Measurements from ENCODE around the gene MYO1D.
A peak's percentile ranks its signal among the peaks of the same experiment; 100 is the strongest.

The MYO1D gene

DNA sequence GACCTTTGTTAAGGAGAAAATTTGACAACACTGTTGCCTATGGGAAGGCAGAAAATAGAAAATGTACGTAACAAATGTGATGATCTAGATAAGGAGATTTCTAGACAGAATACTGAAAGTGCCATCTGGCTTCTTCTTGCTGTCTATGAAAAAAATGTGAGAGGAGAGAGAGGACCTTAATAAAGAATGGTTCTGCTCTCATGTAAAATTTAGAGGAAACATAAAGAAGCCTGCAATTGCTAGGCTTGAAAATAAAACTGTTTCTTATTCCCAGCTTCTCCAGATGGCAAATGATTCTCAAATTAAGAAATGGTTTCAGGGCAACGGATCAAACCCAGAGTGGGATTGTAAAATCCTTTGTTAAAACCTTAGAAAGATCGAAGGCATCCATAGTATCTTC is 261.6 kb downstream of the MYO1D start:
- DNase-seq, result no peak

DNA sequence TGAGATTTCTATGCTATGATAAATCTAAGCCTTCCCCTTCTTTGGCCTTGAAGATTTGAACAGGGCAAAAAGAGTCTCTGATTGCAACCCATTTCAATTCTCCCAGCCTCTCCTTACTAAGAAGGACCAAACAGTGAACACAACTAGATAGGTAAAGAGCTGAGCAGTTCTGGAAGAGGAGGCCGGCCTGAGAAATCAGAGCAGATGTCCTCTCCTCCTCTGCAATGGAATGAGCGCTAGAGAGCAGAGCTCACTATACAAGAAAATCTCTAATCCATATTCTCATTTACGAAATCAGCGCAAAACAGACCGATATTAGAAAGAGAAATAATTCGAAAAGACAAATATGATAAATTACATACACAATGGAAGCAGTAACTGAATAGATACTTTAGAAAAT is 266.0 kb downstream of the MYO1D start:
- no peak for DNase-seq

DNA sequence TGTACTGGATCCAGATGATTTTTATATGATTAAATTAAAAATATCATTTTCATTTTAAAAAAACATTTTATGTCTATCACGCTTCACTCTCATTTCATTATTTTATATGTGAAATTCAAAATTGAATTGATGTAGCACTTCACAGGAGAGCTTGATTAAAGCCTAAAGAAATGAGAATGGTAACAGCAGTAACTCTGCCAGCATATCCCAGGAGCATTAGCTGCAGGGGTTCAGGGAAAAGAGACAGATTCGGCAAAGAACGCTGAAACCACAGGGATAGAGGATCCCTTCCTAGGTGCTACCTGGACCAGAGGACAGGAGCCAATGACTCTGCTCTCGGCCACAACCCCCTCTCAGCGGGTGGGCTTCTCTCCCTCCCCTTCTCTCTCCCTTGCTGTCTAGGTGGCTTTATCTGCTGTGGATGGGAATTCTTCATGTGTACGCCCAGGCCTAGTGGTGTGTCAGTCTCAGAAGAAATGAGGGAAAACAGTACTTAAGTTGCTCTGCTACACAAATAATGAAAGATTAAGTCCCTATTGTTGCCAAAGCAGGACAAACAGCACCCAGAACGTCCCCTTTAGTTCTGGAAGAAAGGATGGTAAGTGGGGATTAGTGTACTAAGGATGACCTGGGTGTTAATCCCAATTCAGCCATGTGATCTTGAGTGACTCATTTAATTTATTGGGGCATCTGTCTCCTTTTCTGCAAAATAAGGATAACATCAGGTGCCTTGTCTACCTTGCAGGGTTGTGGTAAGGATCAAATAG is 266.9 kb downstream of the MYO1D start:
- no peak for DNase-seq

DNA sequence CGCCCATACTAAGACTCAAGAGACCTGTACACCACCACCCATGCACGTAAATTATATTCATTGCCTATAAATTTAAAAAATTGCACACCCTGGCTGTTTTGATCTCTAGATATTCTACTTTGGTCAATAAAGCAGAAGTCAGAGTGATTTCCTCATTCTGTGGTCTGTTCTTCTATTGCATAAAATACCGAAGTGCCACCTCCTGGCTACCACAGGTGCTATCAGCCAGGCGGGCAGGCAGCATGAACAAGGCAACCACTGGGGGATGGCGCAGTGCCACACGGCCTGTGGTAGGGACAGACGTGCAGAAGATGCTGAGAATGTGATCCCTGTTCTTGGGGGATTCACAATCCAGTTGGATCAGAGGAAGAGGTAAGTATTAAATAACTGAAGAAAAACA is 267.8 kb downstream of the MYO1D start:
- no peak for DNase-seq

DNA sequence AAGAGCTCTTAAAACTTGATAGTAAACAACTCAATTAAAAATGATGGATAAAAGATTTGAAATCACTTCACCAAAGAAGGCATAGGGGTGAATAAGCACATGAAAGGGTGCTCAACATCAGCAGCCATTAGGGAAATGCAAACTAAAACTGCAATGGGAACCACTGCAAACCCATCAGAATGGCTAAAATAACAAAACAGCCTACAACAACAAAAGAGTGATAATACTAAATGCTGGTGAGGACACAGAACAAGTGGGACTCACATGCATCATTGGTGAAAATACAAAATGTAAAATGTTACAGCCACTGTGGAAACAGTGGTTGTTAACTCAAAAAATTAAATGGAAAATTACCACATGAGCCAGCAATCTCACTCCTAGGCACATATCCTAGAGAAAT is 268.7 kb downstream of the MYO1D start:
- no peak for DNase-seq

DNA sequence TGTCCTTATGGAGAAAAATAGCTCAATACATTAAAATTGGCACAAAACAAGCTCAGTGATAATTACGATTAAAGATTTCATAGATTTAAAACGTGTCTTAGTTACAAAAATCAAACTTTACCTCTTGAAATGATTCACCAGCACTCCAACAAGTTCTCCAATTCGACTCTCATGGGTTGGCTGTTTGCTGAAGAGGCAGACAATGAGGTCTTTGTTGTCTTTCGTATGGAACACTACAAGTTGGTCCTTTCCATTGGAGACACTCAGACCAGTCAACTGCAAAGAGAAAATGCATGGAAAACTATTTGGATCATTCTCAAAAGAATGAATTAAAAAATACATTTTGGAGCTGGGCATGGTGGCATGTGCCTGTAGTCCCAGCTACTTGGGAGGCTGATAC is 272.0 kb downstream of the MYO1D start:
- no peak for DNase-seq

DNA sequence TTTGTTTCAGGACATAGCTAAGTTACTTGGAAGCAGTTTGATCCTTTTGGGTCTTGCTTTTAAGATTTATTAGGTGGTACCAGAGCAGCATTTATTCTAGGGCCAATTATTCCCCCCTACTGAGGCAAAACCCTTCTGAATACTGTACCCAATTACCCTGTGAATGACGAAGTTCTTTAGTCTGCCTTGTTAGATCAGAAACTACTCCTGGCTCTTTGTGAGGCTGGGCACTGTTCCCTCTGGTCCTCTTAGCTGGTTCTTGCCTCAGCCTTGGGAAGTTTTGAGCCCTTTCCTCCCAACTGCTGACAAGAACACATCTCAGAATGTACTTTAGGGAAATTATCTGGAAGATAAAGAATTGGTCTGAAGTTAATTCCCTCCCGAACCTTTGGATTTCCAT is 274.5 kb downstream of the MYO1D start:
- DNase-seq, result no peak

DNA sequence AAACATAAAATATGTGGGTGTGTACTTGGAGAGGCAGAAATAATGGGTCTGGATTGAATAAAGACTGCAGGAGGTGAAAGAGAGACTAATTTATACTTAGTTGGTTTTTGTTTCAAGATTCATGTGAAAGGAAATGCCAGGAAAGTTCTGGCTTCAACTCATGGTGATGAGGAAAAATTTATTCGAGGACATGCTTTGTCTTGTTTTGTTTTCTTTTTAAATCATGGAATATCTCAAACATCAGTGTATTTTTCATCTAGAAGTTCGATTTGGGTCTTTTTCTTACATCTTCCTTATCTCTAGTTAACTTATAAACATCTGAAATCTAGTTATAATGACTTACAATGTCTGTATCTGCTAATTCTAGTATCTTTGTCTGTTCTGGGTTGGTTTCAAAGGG is 275.1 kb downstream of the MYO1D start:
- no peak for DNase-seq

DNA sequence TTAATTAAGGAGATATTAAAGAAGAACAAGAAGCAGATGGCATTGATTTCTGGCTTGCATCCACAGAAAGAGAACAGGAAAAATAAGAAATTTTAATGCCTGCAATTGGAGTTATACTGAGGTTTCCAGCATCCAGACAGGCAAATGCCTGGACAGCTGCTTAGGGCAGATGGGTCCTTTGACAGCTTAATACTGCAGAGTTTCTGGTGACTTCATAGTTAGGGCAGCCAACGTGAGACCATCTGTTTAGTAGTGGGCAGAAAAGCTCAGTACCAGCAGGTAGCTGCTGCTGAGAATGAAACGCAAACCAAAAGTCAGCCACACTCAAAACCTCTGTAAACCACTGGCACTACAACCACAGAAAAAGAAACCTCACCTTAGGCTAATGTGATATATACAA is 280.3 kb downstream of the MYO1D start:
- DNase-seq, result peak; percentile 31

DNA sequence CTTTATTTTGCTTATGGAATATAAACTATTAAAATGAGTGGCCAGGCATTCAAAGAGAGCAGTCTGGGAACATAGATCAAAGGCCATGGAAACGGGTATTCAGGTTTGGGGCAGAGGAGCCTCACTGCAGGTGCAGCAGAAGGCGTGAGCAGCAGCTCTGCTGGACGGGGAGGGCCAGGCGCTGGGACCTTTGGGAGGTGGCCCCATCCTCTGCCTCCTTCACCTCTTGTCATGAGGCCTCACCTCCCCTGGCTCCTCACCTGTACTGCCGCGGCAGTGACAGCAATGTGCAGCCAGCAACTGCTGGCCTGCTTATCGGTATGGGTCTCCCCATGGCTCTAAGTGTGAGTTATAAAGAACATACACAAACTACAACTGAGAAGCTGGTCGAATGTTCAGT is 280.7 kb downstream of the MYO1D start:
- DNase-seq, result no peak

DNA sequence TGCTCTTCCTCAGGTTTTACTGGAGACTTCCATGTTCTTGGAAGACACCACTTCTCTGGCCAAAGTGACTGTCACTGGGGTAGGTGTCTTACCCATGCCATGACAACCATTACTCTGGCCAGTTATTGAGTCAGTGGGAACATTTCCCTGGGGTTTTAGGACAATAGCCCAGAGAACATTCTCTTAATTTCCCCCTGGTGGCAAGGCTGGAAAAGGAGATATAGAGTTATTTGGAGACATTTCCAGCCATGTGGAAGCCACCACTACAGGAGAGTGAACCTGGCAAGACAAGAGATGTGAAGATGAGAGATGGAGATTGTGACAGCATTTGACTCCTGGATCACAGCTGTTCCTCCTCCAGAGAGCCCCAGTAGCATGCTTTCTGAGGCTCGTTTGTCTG is 283.9 kb downstream of the MYO1D start:
- DNase-seq, result no peak

DNA sequence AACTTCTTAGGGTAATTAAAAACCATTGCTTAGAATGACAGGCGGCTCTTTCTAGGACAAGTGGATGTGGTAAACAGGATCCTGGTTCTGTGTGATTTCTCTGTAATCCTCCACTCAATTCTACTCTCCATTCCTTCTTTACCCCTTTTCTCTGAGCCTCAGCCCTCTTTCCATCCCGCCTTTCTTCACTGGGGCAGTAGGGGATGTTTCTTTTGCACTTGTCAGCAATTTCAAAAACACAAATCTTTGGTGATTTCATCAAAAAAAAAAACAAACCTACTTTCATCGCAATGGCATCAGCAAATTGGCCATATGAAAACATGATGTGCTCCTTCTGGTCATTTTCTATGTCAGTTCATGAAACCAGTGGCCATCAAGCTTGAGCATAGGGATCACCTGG is 285.5 kb downstream of the MYO1D start:
- DNase-seq, result no peak

DNA sequence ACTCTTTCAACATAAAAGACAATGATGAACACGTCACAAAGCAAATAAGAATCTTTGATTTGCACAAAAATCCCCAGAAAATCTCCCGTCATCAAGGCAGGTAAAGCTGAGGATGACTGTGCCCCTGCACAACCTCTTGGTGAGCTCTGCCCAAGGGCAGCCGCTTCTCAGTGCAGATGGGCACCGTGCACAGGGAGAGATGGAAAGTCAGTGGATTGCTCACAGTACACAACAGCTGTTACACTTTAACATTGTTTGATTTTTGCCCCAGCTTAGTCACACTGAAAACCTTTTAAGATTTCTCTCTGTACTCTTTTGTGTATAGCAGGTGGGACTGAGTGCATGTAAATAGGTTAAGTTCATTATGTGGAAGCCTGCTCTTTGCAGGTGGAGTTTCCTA is 285.9 kb downstream of the MYO1D start:
- no peak for DNase-seq

DNA sequence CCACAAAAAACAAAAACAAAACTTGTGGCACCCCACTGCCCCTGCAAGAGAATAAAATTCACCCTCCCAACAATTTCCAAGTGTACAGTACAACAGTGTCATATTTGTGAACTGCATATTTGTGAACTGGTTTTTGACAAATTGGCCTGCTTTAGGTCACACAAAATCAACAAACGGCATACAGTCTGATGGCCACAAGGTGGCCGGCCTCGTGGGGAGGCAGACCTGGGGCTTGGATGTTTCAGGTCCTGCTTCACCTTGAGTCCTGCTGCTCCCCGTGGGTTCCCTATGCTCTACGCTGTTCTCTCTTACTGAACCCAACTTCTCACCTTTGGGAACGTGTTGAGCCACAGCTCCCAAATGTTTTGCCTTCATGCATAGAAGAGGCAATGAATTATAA is 287.9 kb downstream of the MYO1D start:
- DNase-seq, result no peak

DNA sequence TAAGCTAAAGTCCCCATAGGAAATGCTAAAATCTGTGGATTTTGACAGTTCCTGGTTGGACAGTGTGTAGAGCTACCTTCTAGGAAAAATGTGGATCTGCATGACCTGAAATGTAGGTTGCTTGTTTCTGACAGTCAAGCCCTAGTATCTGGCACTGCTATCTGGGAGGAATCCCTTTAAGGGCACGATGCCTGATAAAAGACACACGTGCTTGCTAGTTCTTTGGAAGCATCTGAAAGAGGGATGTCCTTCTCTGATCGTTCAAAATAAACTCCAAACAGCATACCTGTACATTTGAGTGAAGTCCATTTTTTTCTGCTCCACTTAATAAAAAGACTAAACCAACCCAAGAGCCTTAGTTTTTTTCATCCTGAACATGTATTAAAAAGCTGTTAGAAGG is 288.8 kb downstream of the MYO1D start:
- DNase-seq, result no peak

DNA sequence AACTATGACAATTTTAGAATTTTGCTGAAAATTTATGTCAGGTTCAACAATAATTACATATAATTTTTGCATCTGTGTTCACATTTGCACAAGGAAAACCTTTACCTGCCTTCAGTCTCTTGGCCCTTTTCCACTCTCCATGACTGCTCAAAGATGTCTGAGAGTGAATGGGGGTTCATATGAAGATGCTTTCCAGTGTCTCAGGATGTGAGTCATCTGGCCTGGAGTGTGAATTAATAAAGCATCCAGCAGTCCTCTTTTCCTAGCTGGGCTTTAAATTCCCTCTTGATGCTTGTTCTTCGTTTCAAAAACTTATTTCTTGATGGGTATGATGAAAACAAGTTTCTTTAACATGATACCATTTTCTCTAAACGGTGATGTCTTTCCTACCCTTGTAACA is 290.3 kb downstream of the MYO1D start:
- no peak for DNase-seq

DNA sequence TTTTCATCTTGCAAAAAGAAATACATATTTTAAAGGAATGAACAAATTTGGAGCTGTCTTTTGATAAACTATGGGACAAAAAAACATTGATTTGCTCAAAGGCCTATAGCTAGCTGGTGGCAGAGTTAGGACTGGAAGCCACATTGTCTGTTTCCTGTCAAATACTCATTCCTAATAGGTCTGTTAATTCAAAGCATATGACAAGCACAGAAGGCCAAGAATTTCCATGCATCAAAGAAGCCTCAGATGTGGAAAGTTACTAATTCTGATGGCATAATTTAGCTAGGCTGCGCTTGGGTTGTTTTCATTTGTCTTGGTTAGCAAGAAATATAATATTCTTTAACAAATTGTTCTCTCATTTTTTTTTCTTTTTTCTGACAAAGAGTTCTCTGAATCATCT is 292.1 kb downstream of the MYO1D start:
- no peak for DNase-seq

DNA sequence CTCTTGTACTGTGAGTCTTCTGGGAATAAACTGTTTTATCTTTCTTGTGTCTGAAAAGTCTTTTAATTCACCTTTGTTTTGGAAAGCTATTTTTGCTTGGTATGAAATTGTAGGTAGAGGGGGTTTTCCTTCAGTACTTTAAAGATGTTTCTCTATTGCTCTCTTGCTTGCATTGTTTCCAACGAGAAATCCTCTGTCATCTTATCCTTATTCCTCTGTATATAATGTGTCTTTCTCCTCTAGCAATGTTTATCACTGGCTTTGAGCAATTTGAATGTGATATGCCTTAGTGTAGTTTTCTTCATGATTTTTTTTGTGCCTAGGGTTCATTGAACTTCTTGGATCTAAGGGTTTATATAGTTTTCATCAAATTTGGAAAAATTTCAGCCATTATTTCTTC is 293.9 kb downstream of the MYO1D start:
- no peak for DNase-seq

DNA sequence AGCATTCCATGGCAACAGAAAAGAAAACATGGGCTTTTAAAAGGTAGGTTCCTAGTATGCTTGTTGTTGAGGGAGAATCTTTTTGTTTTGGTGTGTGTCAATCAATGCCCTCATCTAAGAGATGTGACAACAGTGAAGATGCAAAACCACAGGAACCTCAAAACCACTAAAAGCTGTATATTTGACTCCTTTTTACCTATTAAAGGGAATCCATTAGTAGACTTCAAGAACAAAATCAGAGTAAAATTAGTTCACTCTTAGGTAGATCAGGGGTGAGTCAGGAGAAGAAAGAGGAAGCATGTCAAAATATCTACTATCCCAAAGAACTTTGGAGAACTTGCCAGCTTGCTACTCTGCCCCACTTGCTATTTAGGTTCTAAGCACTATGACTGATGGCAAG is 301.1 kb downstream of the MYO1D start:
- DNase-seq, result no peak

DNA sequence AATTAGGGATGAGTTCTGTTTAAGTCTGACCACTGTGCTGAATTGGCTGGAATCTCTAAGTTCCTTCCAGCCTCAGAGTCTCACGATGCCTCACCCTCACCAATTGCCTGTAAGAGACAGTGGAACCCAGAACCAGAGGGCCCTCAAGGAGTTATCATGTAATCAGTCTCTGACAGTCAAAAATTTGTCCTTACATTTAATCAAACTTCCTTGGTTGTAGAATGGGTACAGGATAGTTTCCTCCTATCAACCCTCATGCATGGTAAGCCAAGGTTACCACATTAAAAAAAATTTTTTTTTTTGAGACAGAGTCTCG is 306.9 kb downstream of the MYO1D start:
- DNase-seq, result no peak

DNA sequence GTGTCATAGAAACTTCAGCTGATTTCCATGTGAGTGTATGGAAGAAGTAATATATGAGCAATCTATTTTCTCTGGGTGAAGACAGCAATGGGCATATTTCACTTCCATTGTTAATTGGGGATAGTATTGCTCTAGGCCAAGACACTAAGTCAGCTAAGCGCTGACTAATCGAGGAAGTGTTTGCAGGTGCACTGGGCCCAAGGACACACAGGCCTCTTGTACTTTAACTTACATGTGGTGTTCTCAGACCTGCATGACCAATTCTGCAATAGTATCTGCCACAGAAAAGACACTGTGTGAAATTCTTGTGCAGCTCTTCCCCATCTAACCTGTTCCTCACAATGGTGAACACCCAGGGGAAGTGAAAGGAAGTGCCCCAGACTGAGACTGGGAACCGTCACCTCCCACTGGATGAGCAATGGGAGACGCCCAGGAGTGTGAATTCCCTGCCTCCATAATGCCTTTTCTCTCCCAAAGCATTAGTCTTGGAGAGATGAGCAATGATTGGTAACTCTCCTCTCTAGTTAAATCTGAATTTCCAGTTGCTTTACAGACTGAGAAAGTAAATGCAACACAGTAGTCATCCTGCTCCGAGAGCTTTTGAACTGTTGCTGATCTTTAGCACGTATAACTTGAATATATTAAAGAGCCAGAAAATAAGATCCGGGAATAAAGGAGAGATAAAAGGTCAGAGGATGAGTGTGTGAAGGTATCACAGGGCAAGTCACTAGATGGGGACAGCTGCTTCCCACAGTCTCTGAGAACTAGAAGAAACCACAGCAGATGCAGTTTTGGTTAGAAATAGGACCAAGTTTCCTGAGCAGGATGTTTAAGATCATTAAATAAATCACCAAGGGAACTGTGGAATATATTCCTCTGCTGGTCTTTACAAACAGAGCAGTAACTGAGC is 307.5 kb downstream of the MYO1D start:
- no peak for DNase-seq

DNA sequence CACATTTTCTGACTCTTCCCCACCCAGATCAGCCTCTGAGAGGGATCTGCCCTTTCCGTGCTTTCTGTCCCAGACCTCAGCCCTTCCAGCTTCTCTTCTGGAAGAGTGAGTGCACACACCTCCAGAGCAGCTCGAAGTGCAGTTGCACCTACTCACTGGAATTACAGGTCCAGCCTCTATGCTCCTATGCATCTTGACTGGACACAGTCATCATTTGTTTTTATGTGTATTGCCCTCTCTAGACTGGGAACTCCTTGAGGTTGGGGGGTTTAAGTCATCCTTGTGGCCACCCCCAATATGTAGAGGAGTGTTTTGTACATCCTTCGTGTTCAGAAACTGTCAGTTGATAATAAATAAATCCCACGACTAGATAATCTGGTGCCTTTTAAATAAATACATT is 308.2 kb downstream of the MYO1D start:
- no peak for DNase-seq

DNA sequence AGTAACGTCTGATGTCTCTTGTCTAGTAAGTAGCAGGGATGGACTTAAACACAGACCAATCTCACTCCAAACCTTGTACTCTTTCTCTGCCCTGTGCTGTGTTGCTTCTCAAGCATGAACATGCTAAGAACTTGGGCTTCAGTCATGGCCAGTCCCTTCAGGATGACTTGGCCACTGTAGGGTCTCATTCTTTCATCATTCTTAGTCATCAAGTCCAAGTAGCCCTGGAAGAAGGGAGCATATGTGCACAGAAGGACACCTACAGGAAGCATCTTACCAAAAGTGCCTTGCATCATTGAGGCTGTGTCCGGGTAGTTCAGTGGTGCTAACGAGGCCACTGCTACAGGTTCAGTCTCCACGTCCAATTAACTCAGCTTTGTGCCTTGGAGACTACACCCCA is 309.4 kb downstream of the MYO1D start:
- DNase-seq, result no peak

DNA sequence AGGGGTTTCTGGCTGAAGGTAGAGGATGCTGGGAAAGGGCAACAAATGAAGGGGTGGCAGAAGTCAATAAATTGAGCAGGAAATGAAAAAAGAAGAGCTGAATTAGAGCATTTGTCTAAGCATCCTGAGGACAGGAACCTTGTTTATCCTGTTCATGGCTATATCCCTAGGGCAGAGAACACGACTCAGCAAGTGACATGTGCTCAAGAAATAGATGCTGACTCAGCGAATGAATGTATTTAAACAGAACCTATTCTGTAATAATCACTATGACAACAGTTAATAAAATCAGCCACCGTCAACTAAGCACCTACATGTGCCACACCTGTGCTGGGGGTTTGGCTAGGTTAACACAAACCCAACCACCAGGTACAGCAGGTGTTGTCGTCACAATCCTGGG is 309.8 kb downstream of the MYO1D start:
- DNase-seq, result no peak

DNA sequence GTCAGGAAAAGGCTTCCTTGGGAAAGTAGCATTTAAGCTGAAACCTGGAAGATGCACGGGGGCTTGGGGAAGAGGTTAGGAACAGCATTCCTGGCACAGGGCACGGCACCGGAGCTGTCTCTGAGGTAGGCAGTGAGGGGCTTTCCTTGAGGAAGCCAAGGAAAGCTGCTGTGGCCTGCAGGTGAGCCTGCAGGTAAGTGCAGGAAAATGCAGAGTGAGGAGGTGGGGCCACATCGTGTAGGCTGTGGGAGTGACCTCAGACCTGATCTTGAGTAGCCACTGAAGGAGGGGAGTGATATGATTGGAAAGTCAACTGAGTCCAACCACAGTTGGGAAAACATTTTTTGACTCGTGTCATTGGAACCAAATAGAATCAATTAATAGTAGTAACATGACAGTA is 310.6 kb downstream of the MYO1D start:
- no peak for DNase-seq

Measured in right hindlimb (tissue), 1 donor.